Stomach (tissue), 4 donors: ENCODE measurements around the gene ST14.

Experiments used
- CTCF ChIP-seq, 7 experiments: fragments of 450-650 bp in 4 of 7; fragments of 200-600 bp in 3 of 7; sonication (generic) in 3 of 7; IDR thresholded peaks; one replicate each; pipeline ENCODE4 v1.5.1; 2016 to 2019; ENCODE audit warnings: antibody characterized with exemption in 7 of 7, control low read depth in 2 of 7, mild to moderate bottlenecking in 1 of 7
- EP300 ChIP-seq: sonication (generic); formaldehyde crosslinking; IDR thresholded peaks from one replicate; pipeline ENCODE4 v1.6.1; 2017; ENCODE audit warnings: antibody characterized with exemption

- TF ChIP-seq CTCF (IDR thresholded peaks at IDR 0.05) (no peak), EP300 (no peak)
These were observed 52.3 kb downstream of the ST14 start for GRCh38 chr11:130211781-130212401.
